LNCaP clone FGC (cell line): Measurements from ENCODE around the gene CAPN1.
"Not testable (repeated sequence)": the region's sequence is repeated elsewhere in the genome, so short reads cannot be mapped to it uniquely, and the experiment has no call there.

ENCODE experiments used
- DNase-seq: peaks from one replicate; pipeline ENCODE4 v3.0.0-alpha.2; 2011; ENCODE audit warnings: low read depth
- H3K4me3 ChIP-seq: 2 replicates; pipeline ENCODE4 v1.5.1; 2011; ENCODE audit warnings: mild to moderate bottlenecking, low read depth, low read length, control low read depth
- CTCF ChIP-seq: IDR thresholded peaks from 2 replicates; pipeline ENCODE4 v1.5.1; 2012; ENCODE audit warnings: mild to moderate bottlenecking; ENCODE audit not compliant: control insufficient read depth, insufficient read depth; ENCODE audit errors: extremely low read depth

The CAPN1 gene

GRCh38 chr11:65135633-65136145 is 46.0 kb upstream of the CAPN1 start:
- peak overlapping the region; percentile 100 for H3K4me3 ChIP-seq
- DNase-seq = no peak
- TF ChIP-seq CTCF = no peak

- no peak for TF ChIP-seq CTCF
- DNase-seq = no peak
- H3K4me3 ChIP-seq = no peak overlapping the region
These were observed 45.1 kb upstream of the CAPN1 start for GRCh38 chr11:65136515-65137096.

- no peak for TF ChIP-seq CTCF
- H3K4me3 ChIP-seq = no peak overlapping the region
- no peak for DNase-seq
These were observed 39.7 kb upstream of the CAPN1 start for GRCh38 chr11:65141896-65142494.

GRCh38 chr11:65147352-65148075 is 34.2 kb upstream of the CAPN1 start:
- no peak for TF ChIP-seq CTCF
- no peak for DNase-seq
- no peak overlapping the region for H3K4me3 ChIP-seq

GRCh38 chr11:65148657-65149056 is 33.1 kb upstream of the CAPN1 start:
- no peak overlapping the region for H3K4me3 ChIP-seq
- no peak for TF ChIP-seq CTCF
- no peak for DNase-seq

- not testable (repeated sequence) for DNase-seq, H3K4me3 ChIP-seq
These were observed 31.6 kb upstream of the CAPN1 start for GRCh38 chr11:65150131-65150508.

GRCh38 chr11:65150509-65151299 is 31.0 kb upstream of the CAPN1 start:
- TF ChIP-seq CTCF = no peak
- DNase-seq = peak; percentile 54
- H3K4me3 ChIP-seq = no peak overlapping the region
